HG03460 (cell line): ENCODE measurements around the gene ZNF853.
A peak's percentile ranks its signal among the peaks of the same experiment; 100 is the strongest.

Experiments
- ATAC-seq: cut with Tn5 transposase; IDR thresholded peaks from one replicate; pipeline ENCODE4 v1.9.1; 2021; ENCODE audit not compliant: unreplicated experiment

Gene ZNF853

GRCh38 chr7:6636741-6637543 lies 21.5 kb downstream of the ZNF853 start, which contains the start of gene ZNF316:
TSS of gene ZNF316 (plus strand) at chr7:6637318. CDS start at chr7:6642410, 5,092 bp downstream.
- ATAC-seq = peak; percentile 70

GRCh38 chr7:6637544-6638229 lies 22.3 kb downstream of the ZNF853 start:
- peak; percentile 73 for ATAC-seq

- ATAC-seq = no peak
These were observed 23.6 kb downstream of the ZNF853 start for GRCh38 chr7:6639032-6639431.

GRCh38 chr7:6639627-6640026 lies 24.2 kb downstream of the ZNF853 start:
- no peak for ATAC-seq

GRCh38 chr7:6640246-6640721 lies 24.9 kb downstream of the ZNF853 start:
- no peak for ATAC-seq

GRCh38 chr7:6641305-6642035 lies 26.1 kb downstream of the ZNF853 start:
- no peak for ATAC-seq

- no peak for ATAC-seq
These were observed 26.9 kb downstream of the ZNF853 start for GRCh38 chr7:6642239-6642839.

- no peak for ATAC-seq
These were observed 27.6 kb downstream of the ZNF853 start for GRCh38 chr7:6642861-6643640.

- no peak for ATAC-seq
These were observed 28.7 kb downstream of the ZNF853 start for GRCh38 chr7:6643915-6644625.

- no peak for ATAC-seq
These were observed 29.3 kb downstream of the ZNF853 start for GRCh38 chr7:6644728-6645127.

GRCh38 chr7:6646465-6646864 lies 31.1 kb downstream of the ZNF853 start:
- no peak for ATAC-seq

GRCh38 chr7:6647080-6647479 lies 31.7 kb downstream of the ZNF853 start:
- ATAC-seq = no peak

GRCh38 chr7:6647541-6647940 lies 32.1 kb downstream of the ZNF853 start:
- ATAC-seq = no peak

GRCh38 chr7:6648066-6648814 lies 32.8 kb downstream of the ZNF853 start:
- ATAC-seq = no peak

- no peak for ATAC-seq
These were observed 33.4 kb downstream of the ZNF853 start for GRCh38 chr7:6648815-6649104.

- no peak for ATAC-seq
These were observed 34.0 kb downstream of the ZNF853 start for GRCh38 chr7:6649241-6649961.

- no peak for ATAC-seq
These were observed 34.7 kb downstream of the ZNF853 start for GRCh38 chr7:6650086-6650485.

GRCh38 chr7:6650521-6651011 lies 35.2 kb downstream of the ZNF853 start:
- ATAC-seq = no peak
